Measurements from ENCODE around the gene EPHB3.

- TF ChIP-seq, protein P1, sequence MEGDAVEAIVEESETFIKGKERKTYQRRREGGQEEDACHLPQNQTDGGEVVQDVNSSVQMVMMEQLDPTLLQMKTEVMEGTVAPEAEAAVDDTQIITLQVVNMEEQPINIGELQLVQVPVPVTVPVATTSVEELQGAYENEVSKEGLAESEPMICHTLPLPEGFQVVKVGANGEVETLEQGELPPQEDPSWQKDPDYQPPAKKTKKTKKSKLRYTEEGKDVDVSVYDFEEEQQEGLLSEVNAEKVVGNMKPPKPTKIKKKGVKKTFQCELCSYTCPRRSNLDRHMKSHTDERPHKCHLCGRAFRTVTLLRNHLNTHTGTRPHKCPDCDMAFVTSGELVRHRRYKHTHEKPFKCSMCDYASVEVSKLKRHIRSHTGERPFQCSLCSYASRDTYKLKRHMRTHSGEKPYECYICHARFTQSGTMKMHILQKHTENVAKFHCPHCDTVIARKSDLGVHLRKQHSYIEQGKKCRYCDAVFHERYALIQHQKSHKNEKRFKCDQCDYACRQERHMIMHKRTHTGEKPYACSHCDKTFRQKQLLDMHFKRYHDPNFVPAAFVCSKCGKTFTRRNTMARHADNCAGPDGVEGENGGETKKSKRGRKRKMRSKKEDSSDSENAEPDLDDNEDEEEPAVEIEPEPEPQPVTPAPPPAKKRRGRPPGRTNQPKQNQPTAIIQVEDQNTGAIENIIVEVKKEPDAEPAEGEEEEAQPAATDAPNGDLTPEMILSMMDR (IDR thresholded peaks at IDR 0.05), result no peak
- no peak for TF ChIP-seq POLR2A (IDR thresholded peaks at IDR 0.05)
- no peak for TF ChIP-seq POLR2AphosphoS5 (IDR thresholded peaks at IDR 0.05)
Measured at GRCh38 chr3:184524981-184525336, 36.6 kb upstream of the EPHB3 start.
